H1 (cell line): ENCODE data around the gene CACNA1A. TPM values are rescaled to one million over a fixed set of nuclear protein-coding genes. Genes with fewer than 3 reads are reported as not detected.

ENCODE experiments used
- ATF3 ChIP-seq: IDR thresholded peaks from 2 replicates; pipeline ENCODE4 v1.6.1; 2011; ENCODE audit warnings: low read depth, mild to moderate bottlenecking, low read length; ENCODE audit not compliant: insufficient read depth
- BACH1 ChIP-seq: IDR thresholded peaks from 2 replicates; pipeline ENCODE4 v1.6.1; 2012; ENCODE audit warnings: low read length, improper control_type of control experiment
- BCL11A ChIP-seq, 2 experiments: IDR thresholded peaks; one replicate each; pipeline ENCODE4 v1.6.1; 2011; ENCODE audit warnings: low read depth in 2 of 2, low read length in 2 of 2, mild to moderate bottlenecking in 2 of 2
- CEBPB ChIP-seq: IDR thresholded peaks from 2 replicates; pipeline ENCODE4 v1.6.1; 2012; ENCODE audit warnings: low read depth, low read length
- CHD7 ChIP-seq: fragments of 300-600 bp; sonication (generic); IDR thresholded peaks from 2 replicates; pipeline ENCODE4 v1.7.1; 2012; ENCODE audit warnings: low read length, moderate library complexity, mild to moderate bottlenecking, inconsistent platforms; ENCODE audit not compliant: insufficient replicate concordance
- EGR1 ChIP-seq: IDR thresholded peaks from 2 replicates; pipeline ENCODE4 v1.6.1; 2011; ENCODE audit warnings: low read depth, low read length, borderline replicate concordance
- EP300 ChIP-seq, 2 experiments: IDR thresholded peaks; 1 replicate in 1 of 2; 2 replicates in 1 of 2; pipeline ENCODE4 v1.6.1; 2011 to 2012; ENCODE audit warnings: low read depth in 2 of 2, low read length in 2 of 2, mild to moderate bottlenecking in 2 of 2, borderline replicate concordance in 1 of 2, inconsistent platforms in 1 of 2, moderate library complexity in 1 of 2
- POLR2A ChIP-seq, 2 experiments: IDR thresholded peaks; 1 replicate in 1 of 2; 2 replicates in 1 of 2; pipeline ENCODE4 v1.6.1; 2011; ENCODE audit warnings: low read depth in 2 of 2, low read length in 2 of 2, mild to moderate bottlenecking in 2 of 2; ENCODE audit errors: control extremely low read depth in 1 of 2
- SAP30 ChIP-seq: fragments of 300-600 bp; sonication (generic); IDR thresholded peaks from 2 replicates; pipeline ENCODE4 v1.7.1; 2012; ENCODE audit warnings: low read length, moderate library complexity, mild to moderate bottlenecking, inconsistent platforms; ENCODE audit not compliant: insufficient read depth, insufficient replicate concordance
- SIRT6 ChIP-seq: IDR thresholded peaks from one replicate; pipeline ENCODE4 v1.7.1; 2012; ENCODE audit warnings: low read length, inconsistent platforms
- SRF ChIP-seq: IDR thresholded peaks from 2 replicates; pipeline ENCODE4 v1.6.1; 2011; ENCODE audit warnings: mild to moderate bottlenecking, low read depth, low read length, moderate library complexity
- TCF12 ChIP-seq: IDR thresholded peaks from 2 replicates; pipeline ENCODE4 v1.6.1; 2011; ENCODE audit warnings: low read depth, mild to moderate bottlenecking, low read length
- TEAD4 ChIP-seq: IDR thresholded peaks from 2 replicates; pipeline ENCODE4 v1.6.1; 2012; ENCODE audit warnings: low read depth, low read length, inconsistent platforms, mixed read lengths
- polyA plus RNA-seq, 7 experiments: library from polyadenylated mRNA; depleted of rRNA in 3 of 7; stranded (reverse) in 5 of 7; unstranded in 2 of 7; fragments of >200 nt in 5 of 7; fragments of 200-250 nt in 2 of 7; gene quantifications; 1 replicate in 5 of 7; 2 replicates in 1 of 7; 4 replicates in 1 of 7; pipeline versions ENCODE4 v1.2.1 to v1.2.3, GENCODE V29; 2011 to 2013; ENCODE audit warnings: missing spikeins in 2 of 7, mixed read lengths in 2 of 7
- total RNA-seq: library from RNA; stranded (reverse); fragmentation: NEBNext Ultra II Directional; extraction: Animal tissue kit (Norgen Biotek cat#: 25700); gene quantifications from 2 replicates; pipeline ENCODE4 v1.2.1, GENCODE V29; 2021

The CACNA1A gene
- total and polyA plus RNA-seq, 2 of the 8 experiments (the other 6 are each of a cell fraction or from before 2014, with no cell fraction given), result 10.7 to 25.3 TPM

GRCh38 chr19:13176345-13176744 is 329.9 kb downstream of the CACNA1A start (continued):
- TF ChIP-seq CHD7 (no peak), CEBPB (no peak), TEAD4 (no peak), SRF (no peak), TCF12 (no peak), ATF3 (no peak), EP300 (IDR thresholded peaks at IDR 0.05; ENCODE audit: borderline replicate concordance in 1 of 2, low read depth in 2 of 2, low read length in 2 of 2) (no peak), BACH1 (no peak), SAP30 (no peak), EGR1 (no peak), SIRT6 (no peak), POLR2A (IDR thresholded peaks at IDR 0.05; ENCODE audit: control extremely low read depth in 1 of 2, low read depth in 2 of 2, low read length in 2 of 2) (no peak), BCL11A (IDR thresholded peaks at IDR 0.05; ENCODE audit: low read depth in 2 of 2, low read length in 2 of 2) (no peak)
